Measurements from ENCODE around the gene MAP4K2. TPM values are rescaled to one million over a fixed set of nuclear protein-coding genes. Genes with fewer than 3 reads are reported as not detected.

MAP4K2 gene
- total and polyA plus RNA-seq, 2 donors from 2014 or later = 12.5 to 15.4 TPM

- Histone ChIP-seq H3K4me1 (ENCODE audit: control insufficient read depth in 2 of 3, insufficient read depth in 2 of 3, low read depth in 1 of 3, low read length in 3 of 3) (peaks cover 6 to 16% (median 14%) of the 10 kb centered on the region in 3 donors), H3K9ac (ENCODE audit: low read length in 3 of 3) (peak within 1 kb of the TSS; percentile 76 to 93 (median 88)), H3K36me3 (ENCODE audit: control insufficient read depth in 2 of 3, insufficient read depth in 3 of 3, low read length in 3 of 3) (peaks cover 16 to 28% (median 26%) of the 10 kb centered on the region in 3 donors), H3K9me3 (ENCODE audit: control insufficient read depth in 2 of 3, insufficient read depth in 1 of 3, low read length in 3 of 3) (no peaks in the 10 kb centered on the region), H3K27me3 (ENCODE audit: control insufficient read depth, insufficient read depth, low read length) (no peaks in the 10 kb centered on the region), H3K4me3 (ENCODE audit: low read length in 3 of 3) (peak within 1 kb of the TSS; percentile 88 to 99 (median 96)), H3K27ac (ENCODE audit: low read depth in 2 of 2, low read length in 2 of 2) (peak within 1 kb of the TSS; percentile 98)
- TF ChIP-seq, protein P1, sequence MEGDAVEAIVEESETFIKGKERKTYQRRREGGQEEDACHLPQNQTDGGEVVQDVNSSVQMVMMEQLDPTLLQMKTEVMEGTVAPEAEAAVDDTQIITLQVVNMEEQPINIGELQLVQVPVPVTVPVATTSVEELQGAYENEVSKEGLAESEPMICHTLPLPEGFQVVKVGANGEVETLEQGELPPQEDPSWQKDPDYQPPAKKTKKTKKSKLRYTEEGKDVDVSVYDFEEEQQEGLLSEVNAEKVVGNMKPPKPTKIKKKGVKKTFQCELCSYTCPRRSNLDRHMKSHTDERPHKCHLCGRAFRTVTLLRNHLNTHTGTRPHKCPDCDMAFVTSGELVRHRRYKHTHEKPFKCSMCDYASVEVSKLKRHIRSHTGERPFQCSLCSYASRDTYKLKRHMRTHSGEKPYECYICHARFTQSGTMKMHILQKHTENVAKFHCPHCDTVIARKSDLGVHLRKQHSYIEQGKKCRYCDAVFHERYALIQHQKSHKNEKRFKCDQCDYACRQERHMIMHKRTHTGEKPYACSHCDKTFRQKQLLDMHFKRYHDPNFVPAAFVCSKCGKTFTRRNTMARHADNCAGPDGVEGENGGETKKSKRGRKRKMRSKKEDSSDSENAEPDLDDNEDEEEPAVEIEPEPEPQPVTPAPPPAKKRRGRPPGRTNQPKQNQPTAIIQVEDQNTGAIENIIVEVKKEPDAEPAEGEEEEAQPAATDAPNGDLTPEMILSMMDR (IDR thresholded peaks at IDR 0.05; ENCODE audit: borderline replicate concordance, extremely low read depth, insufficient read depth) = peak; percentile 16
- peak; percentile 99 for FAIRE-seq
- DNase-seq = peak; percentile 99 to 100 (median 100)
- intact Hi-C loops (cut with DNase I) = no loop called here
These were observed 24.3 kb downstream of the MAP4K2 start, which contains the start of gene SF1 for GRCh38 chr11:64778473-64779298. TSS of gene SF1 (minus strand) at chr11:64778542. CDS start at chr11:64778392, 150 bp downstream.

GRCh38 chr11:64778223-64778472, 24.9 kb downstream of the MAP4K2 start:
- H3K27ac ChIP-seq (ENCODE audit: low read depth in 2 of 2, low read length in 2 of 2) = peak overlapping the region; percentile 98
- peak overlapping the region in 1 of 3 donors; percentile 52 for H3K4me3 ChIP-seq (ENCODE audit: low read length in 3 of 3)
- intact Hi-C loops (cut with DNase I) = no loop called here
- H3K27me3 ChIP-seq (ENCODE audit: control insufficient read depth, insufficient read depth, low read length) = no peaks in the 10 kb centered on the region
- no peak for DNase-seq
- FAIRE-seq = no peak
- no peaks in the 10 kb centered on the region for H3K9me3 ChIP-seq (ENCODE audit: control insufficient read depth in 2 of 3, insufficient read depth in 1 of 3, low read length in 3 of 3)
- peaks cover 6 to 21% (median 14%) of the 10 kb centered on the region in 3 donors for H3K4me1 ChIP-seq (ENCODE audit: control insufficient read depth in 2 of 3, insufficient read depth in 2 of 3, low read depth in 1 of 3, low read length in 3 of 3)
- H3K9ac ChIP-seq (ENCODE audit: low read length in 3 of 3) = peak overlapping the region in 2 of 3 donors; percentile 41 to 72
- peaks cover 20 to 34% (median 31%) of the 10 kb centered on the region in 3 donors for H3K36me3 ChIP-seq (ENCODE audit: control insufficient read depth in 2 of 3, insufficient read depth in 3 of 3, low read length in 3 of 3)
- TF ChIP-seq, protein P1 (IDR thresholded peaks at IDR 0.05; ENCODE audit: borderline replicate concordance, extremely low read depth, insufficient read depth) = no peak

GRCh38 chr11:64777449-64778222, 25.4 kb downstream of the MAP4K2 start:
- H3K27me3 ChIP-seq (ENCODE audit: control insufficient read depth, insufficient read depth, low read length) = no peaks in the 10 kb centered on the region
- H3K4me3 ChIP-seq (ENCODE audit: low read length in 3 of 3) = peak overlapping the region; percentile 88 to 99 (median 96)
- peak; percentile 84 to 95 (median 91) for DNase-seq
- peaks cover 6 to 26% (median 14%) of the 10 kb centered on the region in 3 donors for H3K4me1 ChIP-seq (ENCODE audit: control insufficient read depth in 2 of 3, insufficient read depth in 2 of 3, low read depth in 1 of 3, low read length in 3 of 3)
- peaks cover 25 to 39% (median 36%) of the 10 kb centered on the region in 3 donors for H3K36me3 ChIP-seq (ENCODE audit: control insufficient read depth in 2 of 3, insufficient read depth in 3 of 3, low read length in 3 of 3)
- TF ChIP-seq, protein P1 (IDR thresholded peaks at IDR 0.05; ENCODE audit: borderline replicate concordance, extremely low read depth, insufficient read depth) = no peak
- peak overlapping the region; percentile 74 to 93 (median 88) for H3K9ac ChIP-seq (ENCODE audit: low read length in 3 of 3)
- intact Hi-C loops (cut with DNase I) = no loop called here
- peak overlapping the region; percentile 98 for H3K27ac ChIP-seq (ENCODE audit: low read depth in 2 of 2, low read length in 2 of 2)
- no peaks in the 10 kb centered on the region for H3K9me3 ChIP-seq (ENCODE audit: control insufficient read depth in 2 of 3, insufficient read depth in 1 of 3, low read length in 3 of 3)
- no peak for FAIRE-seq

All from kidney (tissue), 14 donors.